ENCODE results near the gene SFXN5.

The SFXN5 gene

GRCh38 chr2:72972352-72973136 is 99.0 kb downstream of the SFXN5 start:
- DNase-seq, result no peak

GRCh38 chr2:72971036-72971435 is 100.5 kb downstream of the SFXN5 start:
- no peak for DNase-seq

GRCh38 chr2:72969706-72970105 is 101.8 kb downstream of the SFXN5 start:
- DNase-seq, result no peak

- DNase-seq, result no peak
Observed at GRCh38 chr2:72968286-72968685, 103.2 kb downstream of the SFXN5 start.

- DNase-seq, result no peak
Observed at GRCh38 chr2:72965770-72966450, 105.6 kb downstream of the SFXN5 start.

- DNase-seq, result no peak
Observed at GRCh38 chr2:72965016-72965415, 106.5 kb downstream of the SFXN5 start.

GRCh38 chr2:72964146-72964525 is 107.4 kb downstream of the SFXN5 start:
- DNase-seq, result no peak

GRCh38 chr2:72963423-72964145 is 107.9 kb downstream of the SFXN5 start:
- DNase-seq, result no peak

- DNase-seq, result no peak
Observed at GRCh38 chr2:72962911-72963310, 108.6 kb downstream of the SFXN5 start.

- DNase-seq, result no peak
Observed at GRCh38 chr2:72961853-72962468, 109.6 kb downstream of the SFXN5 start.

- DNase-seq, result no peak
Observed at GRCh38 chr2:72961036-72961720, 110.3 kb downstream of the SFXN5 start.

GRCh38 chr2:72959995-72960981 is 111.2 kb downstream of the SFXN5 start:
- no peak for DNase-seq

- no peak for DNase-seq
Observed at GRCh38 chr2:72959554-72959953, 112.0 kb downstream of the SFXN5 start.

GRCh38 chr2:72958542-72959385 is 112.7 kb downstream of the SFXN5 start:
- no peak for DNase-seq

GRCh38 chr2:72956936-72957335 is 114.6 kb downstream of the SFXN5 start:
- DNase-seq, result no peak

GRCh38 chr2:72956050-72956395 is 115.5 kb downstream of the SFXN5 start:
- no peak for DNase-seq

- no peak for DNase-seq
Observed at GRCh38 chr2:72955228-72956049, 116.1 kb downstream of the SFXN5 start.

- DNase-seq, result no peak
Observed at GRCh38 chr2:72954376-72955227, 116.9 kb downstream of the SFXN5 start.

- no peak for DNase-seq
Observed at GRCh38 chr2:72953976-72954375, 117.5 kb downstream of the SFXN5 start.
